ENCODE data around the gene HAO1.
"Not testable (repeated sequence)": the region's sequence is repeated elsewhere in the genome, so short reads cannot be mapped to it uniquely, and the experiment has no call there.

HAO1 gene

DNA sequence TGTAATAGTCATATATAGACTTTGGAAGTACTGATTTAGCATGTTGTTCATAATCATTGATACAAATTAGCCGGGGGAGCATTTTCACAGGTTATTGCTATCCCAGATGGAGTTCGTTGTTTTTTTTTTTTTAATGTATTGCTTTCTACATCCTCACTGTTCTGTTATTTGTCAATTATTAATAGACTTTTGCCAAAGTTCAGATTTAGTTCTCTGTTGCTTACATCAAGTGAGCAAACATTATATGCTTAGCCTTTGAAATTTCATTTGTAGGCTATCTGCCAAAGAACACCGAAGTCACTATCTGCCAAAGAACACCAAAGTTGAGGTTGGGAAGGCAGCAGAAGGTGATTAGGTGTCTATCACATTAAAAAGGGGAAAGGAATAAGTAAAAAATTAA, at the start of gene HAO1:
Gene HAO1 (minus strand): TSS at position 118 of the 400 bp plus-strand sequence. CDS start 36 bp downstream, at position 82.
- H3K27ac Mint-ChIP-seq, result no peak within 1 kb of the TSS
- no peak within 1 kb of the TSS for H3K4me3 Mint-ChIP-seq
- DNase-seq (ENCODE audit: low spot score in 2 of 2), result no peak
- ATAC-seq, result no peak
- no peaks in the 10 kb centered on the region for H3K4me1 Mint-ChIP-seq
- no peaks in the 10 kb centered on the region for H3K9me3 Mint-ChIP-seq
- H3K36me3 Mint-ChIP-seq, result no peaks in the 10 kb centered on the region

DNA sequence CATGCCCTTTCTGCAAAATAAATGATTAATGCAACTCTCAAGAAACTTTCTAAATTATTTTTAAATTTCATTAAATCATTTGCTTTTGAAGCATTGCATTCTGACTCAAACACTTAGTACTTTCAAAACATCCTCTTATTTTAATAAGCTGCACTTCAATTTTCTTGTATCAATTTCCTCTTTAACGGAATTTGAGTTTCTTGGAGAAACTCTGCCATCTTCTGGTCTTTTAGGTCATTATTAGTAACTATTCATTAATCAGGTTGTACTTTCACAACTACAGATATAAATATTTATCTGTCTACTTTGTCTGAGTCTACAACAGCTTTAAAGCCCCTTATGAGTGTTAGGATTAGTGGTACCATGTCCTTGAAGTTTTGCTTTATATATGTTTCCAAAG, 49.1 kb upstream of the HAO1 start:
- ATAC-seq (no peak), DNase-seq (ENCODE audit: low spot score in 2 of 2) (no peak)
- Mint-ChIP-seq H3K27ac (no peak overlapping the region), H3K4me3 (no peak overlapping the region), H3K36me3 (peaks cover 53% of the 10 kb centered on the region), H3K9me3 (peaks cover 9% of the 10 kb centered on the region), H3K4me1 (no peaks in the 10 kb centered on the region)

GRCh38 chr20:7985916-7986315, 45.7 kb upstream of the HAO1 start:
- no peak for DNase-seq (ENCODE audit: low spot score in 2 of 2)
- Mint-ChIP-seq H3K4me3 (no peak overlapping the region), H3K27ac (no peak overlapping the region), H3K4me1 (peaks cover 6% of the 10 kb centered on the region), H3K36me3 (peaks cover 68% of the 10 kb centered on the region), H3K9me3 (no peaks in the 10 kb centered on the region)
- no peak for ATAC-seq

- Mint-ChIP-seq H3K27ac (peak overlapping the region; percentile 33), H3K4me1 (peaks cover 16% of the 10 kb centered on the region), H3K36me3 (peaks cover 73% of the 10 kb centered on the region), H3K4me3 (no peak overlapping the region), H3K9me3 (no peaks in the 10 kb centered on the region)
- no peak for DNase-seq (ENCODE audit: low spot score in 2 of 2)
- ATAC-seq, result no peak
Observed at GRCh38 chr20:7984192-7984591, 43.9 kb upstream of the HAO1 start.

DNA sequence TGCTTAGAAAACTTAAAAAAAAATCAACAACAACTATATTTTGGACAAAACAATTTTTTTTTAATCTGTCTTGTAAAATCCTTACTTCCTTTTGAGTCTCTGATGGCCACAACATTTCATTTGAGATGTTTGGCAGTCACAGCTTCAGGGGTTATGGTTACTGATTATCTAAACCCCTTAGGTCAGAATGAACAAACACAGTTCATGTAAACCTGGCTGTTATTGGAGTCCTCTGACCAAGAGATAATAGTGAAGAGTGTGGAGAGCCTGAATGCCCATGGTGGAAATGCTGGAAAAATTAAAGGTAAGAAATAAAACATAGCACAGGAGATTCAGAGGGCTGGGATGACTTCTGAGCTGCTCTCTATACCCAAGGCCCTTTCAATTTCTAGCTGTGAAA, 41.1 kb upstream of the HAO1 start:
- no peak for ATAC-seq
- Mint-ChIP-seq H3K9me3 (no peaks in the 10 kb centered on the region), H3K27ac (peak overlapping the region; percentile 5), H3K4me1 (peaks cover 16% of the 10 kb centered on the region), H3K36me3 (peaks cover 69% of the 10 kb centered on the region), H3K4me3 (no peak overlapping the region)
- no peak for DNase-seq (ENCODE audit: low spot score in 2 of 2)

DNA sequence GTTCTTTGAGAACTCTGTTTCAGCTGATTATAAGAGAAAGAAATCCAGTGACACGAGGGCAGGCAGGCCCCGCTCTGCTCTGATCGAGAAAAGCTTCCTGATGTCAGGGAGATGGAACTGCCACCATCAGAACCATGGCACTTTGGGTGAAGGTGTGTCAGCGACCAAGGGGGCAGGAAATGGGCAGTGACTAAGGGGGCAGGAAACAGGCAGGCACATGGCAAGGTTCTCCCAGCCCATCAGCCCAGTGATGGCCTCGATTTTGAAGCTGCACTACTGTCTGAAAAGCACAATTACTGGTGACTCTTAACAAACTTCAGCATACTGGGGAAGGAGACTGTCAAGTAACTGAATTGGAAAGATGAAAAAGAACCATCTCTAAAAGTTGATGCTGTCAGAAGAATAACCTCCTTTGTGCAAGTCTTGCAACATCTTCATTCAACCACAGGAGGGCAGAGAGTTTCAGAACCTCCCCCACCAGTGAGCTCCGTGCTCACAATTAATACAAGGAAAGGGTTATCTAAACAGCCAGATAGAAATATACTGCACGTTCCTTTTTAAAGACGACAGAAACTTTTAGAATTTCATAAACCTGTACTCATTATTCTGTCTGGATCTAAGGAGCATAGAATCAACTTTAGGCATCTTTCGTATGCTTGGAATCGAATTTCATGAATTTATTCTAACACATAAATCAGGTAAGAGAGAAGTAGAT, 40.2 kb upstream of the HAO1 start:
- peaks cover 61% of the 10 kb centered on the region for H3K36me3 Mint-ChIP-seq
- DNase-seq (ENCODE audit: low spot score in 2 of 2), result no peak
- peaks cover 16% of the 10 kb centered on the region for H3K4me1 Mint-ChIP-seq
- H3K27ac Mint-ChIP-seq, result peak overlapping the region; percentile 5
- H3K9me3 Mint-ChIP-seq, result no peaks in the 10 kb centered on the region
- no peak overlapping the region for H3K4me3 Mint-ChIP-seq
- peak; percentile 92 for ATAC-seq

- ATAC-seq (no peak), DNase-seq (ENCODE audit: low spot score in 2 of 2) (no peak)
- Mint-ChIP-seq H3K27ac (no peak overlapping the region), H3K9me3 (no peaks in the 10 kb centered on the region), H3K36me3 (peaks cover 48% of the 10 kb centered on the region), H3K4me3 (no peak overlapping the region), H3K4me1 (peaks cover 16% of the 10 kb centered on the region)
Observed at GRCh38 chr20:7977709-7978108, 37.5 kb upstream of the HAO1 start.

- peaks cover 9% of the 10 kb centered on the region for H3K4me1 Mint-ChIP-seq
- peaks cover 31% of the 10 kb centered on the region for H3K36me3 Mint-ChIP-seq
- ATAC-seq (no peak), DNase-seq (ENCODE audit: low spot score in 2 of 2) (no peak)
- no peak overlapping the region for H3K27ac Mint-ChIP-seq
- no peaks in the 10 kb centered on the region for H3K9me3 Mint-ChIP-seq
- no peak overlapping the region for H3K4me3 Mint-ChIP-seq
Observed at GRCh38 chr20:7975851-7976414, 35.7 kb upstream of the HAO1 start.

- DNase-seq (ENCODE audit: low spot score in 2 of 2) (no peak), ATAC-seq (no peak)
- no peaks in the 10 kb centered on the region for H3K4me1 Mint-ChIP-seq
- H3K27ac Mint-ChIP-seq, result no peak overlapping the region
- H3K4me3 Mint-ChIP-seq, result no peak overlapping the region
- peaks cover 20% of the 10 kb centered on the region for H3K36me3 Mint-ChIP-seq
- H3K9me3 Mint-ChIP-seq, result no peaks in the 10 kb centered on the region
Observed at GRCh38 chr20:7974785-7975435, 34.7 kb upstream of the HAO1 start.

- H3K4me1 Mint-ChIP-seq, result no peaks in the 10 kb centered on the region
- no peak overlapping the region for H3K4me3 Mint-ChIP-seq
- H3K36me3 Mint-ChIP-seq, result no peaks in the 10 kb centered on the region
- H3K9me3 Mint-ChIP-seq, result no peaks in the 10 kb centered on the region
- no peak for ATAC-seq
- H3K27ac Mint-ChIP-seq, result no peak overlapping the region
- DNase-seq (ENCODE audit: low spot score in 2 of 2), result no peak
Observed at GRCh38 chr20:7971536-7972280, 31.4 kb upstream of the HAO1 start.

GRCh38 chr20:7967199-7967844, 27.1 kb upstream of the HAO1 start:
- Mint-ChIP-seq H3K4me1 (no peaks in the 10 kb centered on the region), H3K9me3 (no peaks in the 10 kb centered on the region), H3K36me3 (no peaks in the 10 kb centered on the region), H3K27ac (no peak overlapping the region), H3K4me3 (no peak overlapping the region)
- DNase-seq (ENCODE audit: low spot score in 2 of 2) (no peak), ATAC-seq (no peak)

DNA sequence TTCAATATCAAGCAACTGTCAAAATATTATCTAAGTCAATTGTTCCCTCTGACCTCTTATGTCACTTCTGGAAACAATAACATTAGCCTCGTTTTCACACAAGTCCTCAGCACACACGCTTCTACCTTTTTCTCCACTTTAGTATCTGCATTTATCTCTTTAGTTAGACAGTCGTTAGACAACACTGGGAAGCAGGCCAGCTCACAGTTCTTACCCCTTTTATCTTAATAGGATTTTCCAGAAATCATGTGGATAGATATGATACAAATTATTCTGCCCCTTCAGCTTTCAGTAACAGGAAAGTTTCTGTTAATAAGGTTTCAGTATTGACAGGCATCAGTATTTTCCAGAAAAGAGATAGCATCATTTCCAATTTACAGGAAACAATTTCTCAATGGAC, 25.9 kb upstream of the HAO1 start:
- Mint-ChIP-seq H3K27ac (no peak overlapping the region), H3K4me3 (no peak overlapping the region), H3K36me3 (no peaks in the 10 kb centered on the region), H3K4me1 (no peaks in the 10 kb centered on the region), H3K9me3 (no peaks in the 10 kb centered on the region)
- ATAC-seq, result no peak
- DNase-seq (ENCODE audit: low spot score in 2 of 2), result no peak

- Mint-ChIP-seq H3K4me1 (no peaks in the 10 kb centered on the region), H3K4me3 (no peak overlapping the region), H3K9me3 (peaks cover 3% of the 10 kb centered on the region), H3K27ac (no peak overlapping the region), H3K36me3 (no peaks in the 10 kb centered on the region)
- ATAC-seq, result no peak
- DNase-seq (ENCODE audit: low spot score in 2 of 2), result no peak
Observed at GRCh38 chr20:7959484-7959883, 19.2 kb upstream of the HAO1 start.

DNA sequence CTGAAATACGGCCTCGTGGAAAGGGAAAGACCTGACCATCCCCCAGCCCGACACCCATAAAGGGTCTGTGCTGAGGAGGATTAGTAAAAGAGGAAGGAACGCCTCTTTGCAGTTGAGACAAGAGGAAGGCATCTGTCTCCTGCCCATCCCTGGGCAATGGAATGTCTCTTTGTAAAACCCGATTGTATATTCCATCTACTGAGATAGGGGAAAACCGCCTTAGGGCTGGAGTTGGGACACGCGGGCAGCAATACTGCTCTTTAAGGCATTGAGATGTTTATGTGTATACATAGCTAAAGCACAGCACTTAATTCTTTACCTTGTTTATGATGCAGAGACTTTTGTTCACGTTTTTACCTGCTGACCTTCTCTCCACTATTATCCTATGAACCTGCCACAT, 16.3 kb upstream of the HAO1 start:
- not testable (repeated sequence) for H3K4me1 Mint-ChIP-seq; H3K36me3 Mint-ChIP-seq; DNase-seq (ENCODE audit: low spot score in 2 of 2); H3K27ac Mint-ChIP-seq; H3K9me3 Mint-ChIP-seq; ATAC-seq; H3K4me3 Mint-ChIP-seq

DNA sequence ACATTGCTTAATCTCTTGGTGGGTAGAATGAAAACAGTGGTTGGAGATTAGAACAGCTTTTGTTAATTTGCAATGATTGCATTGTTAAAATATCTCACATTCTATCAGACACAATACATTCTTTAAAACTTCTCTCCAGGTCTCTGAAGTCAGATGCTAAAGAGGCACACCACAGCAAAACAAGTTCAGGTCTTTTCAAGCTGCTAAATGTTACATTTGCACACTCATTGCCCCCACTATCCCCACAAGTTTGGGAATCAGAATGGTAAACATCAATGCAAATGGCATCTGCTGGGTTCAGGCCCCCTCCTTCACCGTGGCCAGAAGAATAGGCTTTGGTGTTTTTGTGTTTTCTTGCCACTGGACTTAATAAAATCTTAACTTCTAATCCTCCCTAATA, 10.1 kb upstream of the HAO1 start:
- H3K27ac Mint-ChIP-seq, result no peak overlapping the region
- ATAC-seq, result no peak
- no peaks in the 10 kb centered on the region for H3K36me3 Mint-ChIP-seq
- peaks cover 9% of the 10 kb centered on the region for H3K9me3 Mint-ChIP-seq
- no peaks in the 10 kb centered on the region for H3K4me1 Mint-ChIP-seq
- no peak overlapping the region for H3K4me3 Mint-ChIP-seq
- DNase-seq (ENCODE audit: low spot score in 2 of 2), result no peak
